ENCODE data around the gene VKORC1L1. TPM values are rescaled to one million over a fixed set of nuclear protein-coding genes. Genes with fewer than 3 reads are reported as not detected.

VKORC1L1 gene
- total RNA-seq, 1 experiment from 2014 or later: 30.9 TPM

- H3K4me1 ChIP-seq (ENCODE audit: control insufficient read depth in 1 of 2, insufficient read depth in 2 of 2, low read length in 2 of 2): no peaks in the 10 kb centered on the region
- ChIA-PET RAD21 (ENCODE audit: low non-redundant PET in 1 of 2, low total read pairs in 2 of 2, uncharacterized antibody in 2 of 2, unreplicated experiment in 2 of 2) (no interaction called here), CTCF (no interaction called here), POLR2A (no interaction called here)
- H2AFZ ChIP-seq (ENCODE audit: low read depth, low read length, poor library complexity, severe bottlenecking): no peak overlapping the region
- DNase-seq (ENCODE audit: low read depth, low spot score): no peak
- peaks cover 35% of the 10 kb centered on the region for H3K79me2 ChIP-seq (ENCODE audit: insufficient read depth, low read length)
- no peak for ATAC-seq
- H3K27me3 ChIP-seq (ENCODE audit: insufficient read depth, low read length): no peaks in the 10 kb centered on the region
- TF ChIP-seq REST (IDR thresholded peaks at IDR 0.05; ENCODE audit: low read depth) (no peak), SP1 (IDR thresholded peaks at IDR 0.05; ENCODE audit: low read depth) (no peak), POLR2A (IDR thresholded peaks at IDR 0.05; ENCODE audit: borderline replicate concordance, extremely low read depth, insufficient read depth, insufficient read length) (no peak), JUND (IDR thresholded peaks at IDR 0.05) (no peak), ZBTB33 (IDR thresholded peaks at IDR 0.05; ENCODE audit: extremely low read depth, insufficient replicate concordance, low read length) (no peak), EZH2 (IDR thresholded peaks at IDR 0.05) (no peak), ZFX (IDR thresholded peaks at IDR 0.05) (no peak), SRF (IDR thresholded peaks at IDR 0.05; ENCODE audit: low read depth) (no peak), EZH2phosphoT487 (IDR thresholded peaks at IDR 0.05; ENCODE audit: borderline replicate concordance) (no peak), TCF7L2 (IDR thresholded peaks at IDR 0.05; ENCODE audit: borderline replicate concordance, extremely low read depth, insufficient read depth, insufficient read length) (no peak), ELF1 (IDR thresholded peaks at IDR 0.05; ENCODE audit: borderline replicate concordance, low read depth) (no peak), ATF3 (IDR thresholded peaks at IDR 0.05) (no peak), EGR1 (IDR thresholded peaks at IDR 0.05; ENCODE audit: low read depth) (no peak), CTCF (IDR thresholded peaks at IDR 0.05 in 2 of 3, conservative IDR thresholded peaks at IDR 0.05 in 1 of 3; ENCODE audit: borderline replicate concordance in 1 of 3, insufficient read depth in 1 of 3, low read depth in 2 of 3, low read length in 2 of 3) (no peak), SIN3A (IDR thresholded peaks at IDR 0.05; ENCODE audit: low read depth) (no peak)
- H3K36me3 ChIP-seq (ENCODE audit: control insufficient read depth in 1 of 2, insufficient read depth in 2 of 2, low read length in 2 of 2): no peaks in the 10 kb centered on the region
- H3K9ac ChIP-seq (ENCODE audit: low read length): no peak overlapping the region
- no peaks in the 10 kb centered on the region for H3K9me2 ChIP-seq (ENCODE audit: insufficient read depth)
- H3K9me3 ChIP-seq (ENCODE audit: control insufficient read depth in 1 of 2, insufficient read depth in 1 of 2, low read depth in 1 of 2, low read length in 2 of 2): no peaks in the 10 kb centered on the region
- H3K4me3 ChIP-seq (replicated peaks in 1 of 2; ENCODE audit: low read depth in 1 of 2, low read length in 2 of 2): no peak overlapping the region
- BruUV-seq (replicated peaks): no TSS peak
- no peak overlapping the region for H3K27ac ChIP-seq (ENCODE audit: low read depth, low read length)
- no peak overlapping the region for H3K4me2 ChIP-seq (ENCODE audit: low read length)
- intact Hi-C loops (cut with micrococcal nuclease): no loop called here
- H4K20me1 ChIP-seq (ENCODE audit: insufficient read depth): no peaks in the 10 kb centered on the region
Measured at GRCh38 chr7:65907501-65908198, 34.8 kb downstream of the VKORC1L1 start.

All from HCT116 (cell line).